ENCODE measurements around the gene KLRC3.

DNA sequence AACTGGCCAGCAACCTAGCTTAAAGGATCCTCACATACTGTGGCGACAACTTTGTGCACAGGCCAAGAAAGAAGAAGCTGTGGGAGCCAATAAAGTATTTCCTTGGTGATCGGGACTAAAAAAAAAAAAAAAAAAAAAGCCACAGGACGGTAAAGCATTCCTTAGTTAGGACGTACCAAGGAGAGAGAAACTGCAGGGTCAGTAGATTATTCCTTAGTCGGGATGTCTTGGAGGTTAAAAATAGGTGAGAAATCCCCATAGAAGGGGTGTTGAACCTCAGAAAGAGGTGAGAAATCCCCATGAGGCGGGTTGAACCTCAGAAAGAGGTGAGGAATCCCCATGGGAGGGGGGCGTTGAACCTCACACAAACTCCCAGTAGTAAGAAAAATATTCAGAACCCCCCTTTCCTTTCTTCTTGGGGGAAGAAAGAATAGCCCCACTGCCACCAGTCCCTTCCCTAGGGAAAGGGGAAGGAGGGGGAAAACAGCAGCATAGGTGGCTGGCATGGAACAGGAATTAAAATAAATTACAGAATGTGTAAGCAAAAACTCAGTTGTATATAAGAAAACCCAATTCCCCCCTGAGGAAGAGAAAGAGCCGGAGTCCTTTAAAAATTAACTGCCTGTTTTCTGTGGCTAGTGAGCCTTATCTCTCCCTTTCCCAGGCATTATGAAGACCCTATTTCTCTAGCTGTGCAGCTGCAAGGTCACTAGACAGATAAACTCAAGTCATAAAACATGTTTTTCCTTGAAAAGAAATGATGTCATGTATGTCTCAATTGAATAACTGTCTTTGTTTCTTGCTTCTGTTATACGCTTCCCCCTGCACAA, 57.4 kb downstream of the KLRC3 start:
- TF ChIP-seq, protein P1, sequence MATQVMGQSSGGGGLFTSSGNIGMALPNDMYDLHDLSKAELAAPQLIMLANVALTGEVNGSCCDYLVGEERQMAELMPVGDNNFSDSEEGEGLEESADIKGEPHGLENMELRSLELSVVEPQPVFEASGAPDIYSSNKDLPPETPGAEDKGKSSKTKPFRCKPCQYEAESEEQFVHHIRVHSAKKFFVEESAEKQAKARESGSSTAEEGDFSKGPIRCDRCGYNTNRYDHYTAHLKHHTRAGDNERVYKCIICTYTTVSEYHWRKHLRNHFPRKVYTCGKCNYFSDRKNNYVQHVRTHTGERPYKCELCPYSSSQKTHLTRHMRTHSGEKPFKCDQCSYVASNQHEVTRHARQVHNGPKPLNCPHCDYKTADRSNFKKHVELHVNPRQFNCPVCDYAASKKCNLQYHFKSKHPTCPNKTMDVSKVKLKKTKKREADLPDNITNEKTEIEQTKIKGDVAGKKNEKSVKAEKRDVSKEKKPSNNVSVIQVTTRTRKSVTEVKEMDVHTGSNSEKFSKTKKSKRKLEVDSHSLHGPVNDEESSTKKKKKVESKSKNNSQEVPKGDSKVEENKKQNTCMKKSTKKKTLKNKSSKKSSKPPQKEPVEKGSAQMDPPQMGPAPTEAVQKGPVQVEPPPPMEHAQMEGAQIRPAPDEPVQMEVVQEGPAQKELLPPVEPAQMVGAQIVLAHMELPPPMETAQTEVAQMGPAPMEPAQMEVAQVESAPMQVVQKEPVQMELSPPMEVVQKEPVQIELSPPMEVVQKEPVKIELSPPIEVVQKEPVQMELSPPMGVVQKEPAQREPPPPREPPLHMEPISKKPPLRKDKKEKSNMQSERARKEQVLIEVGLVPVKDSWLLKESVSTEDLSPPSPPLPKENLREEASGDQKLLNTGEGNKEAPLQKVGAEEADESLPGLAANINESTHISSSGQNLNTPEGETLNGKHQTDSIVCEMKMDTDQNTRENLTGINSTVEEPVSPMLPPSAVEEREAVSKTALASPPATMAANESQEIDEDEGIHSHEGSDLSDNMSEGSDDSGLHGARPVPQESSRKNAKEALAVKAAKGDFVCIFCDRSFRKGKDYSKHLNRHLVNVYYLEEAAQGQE (IDR thresholded peaks at IDR 0.05; ENCODE audit: insufficient read depth in 1 of 2, low read depth in 2 of 2, low read length in 2 of 2): no peak
- TF ChIP-seq POLR2AphosphoS5 (IDR thresholded peaks at IDR 0.05; ENCODE audit: low read depth, low read length): no peak
